ENCODE data around the gene NECAB2.

DNA sequence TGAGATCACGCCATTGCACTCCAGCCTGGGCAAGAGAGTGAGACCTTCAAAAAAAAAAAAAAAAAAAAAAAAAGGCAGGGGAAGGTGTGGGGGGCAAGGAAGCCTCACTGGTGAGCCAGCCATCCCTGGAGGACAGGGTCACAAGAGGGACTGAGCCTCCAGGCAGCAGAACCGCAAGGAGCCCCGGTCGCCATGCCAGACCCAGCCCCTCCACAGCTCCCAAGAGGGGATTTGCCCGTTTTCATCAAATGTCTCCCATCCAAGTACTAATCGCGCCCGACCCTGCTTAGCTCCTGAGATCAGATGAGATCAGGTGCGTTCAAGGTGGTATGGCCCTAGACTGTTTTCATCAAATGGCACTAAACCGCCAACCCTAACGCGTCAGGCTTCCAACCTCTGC lies 71.7 kb downstream of the NECAB2 start:
- TF ChIP-seq, protein P1, sequence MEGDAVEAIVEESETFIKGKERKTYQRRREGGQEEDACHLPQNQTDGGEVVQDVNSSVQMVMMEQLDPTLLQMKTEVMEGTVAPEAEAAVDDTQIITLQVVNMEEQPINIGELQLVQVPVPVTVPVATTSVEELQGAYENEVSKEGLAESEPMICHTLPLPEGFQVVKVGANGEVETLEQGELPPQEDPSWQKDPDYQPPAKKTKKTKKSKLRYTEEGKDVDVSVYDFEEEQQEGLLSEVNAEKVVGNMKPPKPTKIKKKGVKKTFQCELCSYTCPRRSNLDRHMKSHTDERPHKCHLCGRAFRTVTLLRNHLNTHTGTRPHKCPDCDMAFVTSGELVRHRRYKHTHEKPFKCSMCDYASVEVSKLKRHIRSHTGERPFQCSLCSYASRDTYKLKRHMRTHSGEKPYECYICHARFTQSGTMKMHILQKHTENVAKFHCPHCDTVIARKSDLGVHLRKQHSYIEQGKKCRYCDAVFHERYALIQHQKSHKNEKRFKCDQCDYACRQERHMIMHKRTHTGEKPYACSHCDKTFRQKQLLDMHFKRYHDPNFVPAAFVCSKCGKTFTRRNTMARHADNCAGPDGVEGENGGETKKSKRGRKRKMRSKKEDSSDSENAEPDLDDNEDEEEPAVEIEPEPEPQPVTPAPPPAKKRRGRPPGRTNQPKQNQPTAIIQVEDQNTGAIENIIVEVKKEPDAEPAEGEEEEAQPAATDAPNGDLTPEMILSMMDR (conservative IDR thresholded peaks at IDR 0.05; ENCODE audit: low read length), result no peak
- no peak for TF ChIP-seq EZH2phosphoT487 (IDR thresholded peaks at IDR 0.05; ENCODE audit: borderline replicate concordance)
